Choroid plexus epithelial cell (primary cell): ENCODE results near the gene MYBPHL.

Experiments used
- DNase-seq: peaks from one replicate; pipeline ENCODE4 v3.0.0-alpha.2; 2010; ENCODE audit warnings: low read depth
- H3K4me3 ChIP-seq: 2 replicates; pipeline ENCODE4 v1.5.1; 2011; ENCODE audit warnings: low read depth, mild to moderate bottlenecking, control low read depth, low read length, moderate library complexity
- TF ChIP-seq, protein P1 (sequence below): conservative IDR thresholded peaks from 2 replicates; pipeline ENCODE4 v1.5.1; 2011; ENCODE audit warnings: low read depth, mild to moderate bottlenecking, control low read depth, inconsistent platforms, low read length, moderate library complexity

The MYBPHL gene

DNA sequence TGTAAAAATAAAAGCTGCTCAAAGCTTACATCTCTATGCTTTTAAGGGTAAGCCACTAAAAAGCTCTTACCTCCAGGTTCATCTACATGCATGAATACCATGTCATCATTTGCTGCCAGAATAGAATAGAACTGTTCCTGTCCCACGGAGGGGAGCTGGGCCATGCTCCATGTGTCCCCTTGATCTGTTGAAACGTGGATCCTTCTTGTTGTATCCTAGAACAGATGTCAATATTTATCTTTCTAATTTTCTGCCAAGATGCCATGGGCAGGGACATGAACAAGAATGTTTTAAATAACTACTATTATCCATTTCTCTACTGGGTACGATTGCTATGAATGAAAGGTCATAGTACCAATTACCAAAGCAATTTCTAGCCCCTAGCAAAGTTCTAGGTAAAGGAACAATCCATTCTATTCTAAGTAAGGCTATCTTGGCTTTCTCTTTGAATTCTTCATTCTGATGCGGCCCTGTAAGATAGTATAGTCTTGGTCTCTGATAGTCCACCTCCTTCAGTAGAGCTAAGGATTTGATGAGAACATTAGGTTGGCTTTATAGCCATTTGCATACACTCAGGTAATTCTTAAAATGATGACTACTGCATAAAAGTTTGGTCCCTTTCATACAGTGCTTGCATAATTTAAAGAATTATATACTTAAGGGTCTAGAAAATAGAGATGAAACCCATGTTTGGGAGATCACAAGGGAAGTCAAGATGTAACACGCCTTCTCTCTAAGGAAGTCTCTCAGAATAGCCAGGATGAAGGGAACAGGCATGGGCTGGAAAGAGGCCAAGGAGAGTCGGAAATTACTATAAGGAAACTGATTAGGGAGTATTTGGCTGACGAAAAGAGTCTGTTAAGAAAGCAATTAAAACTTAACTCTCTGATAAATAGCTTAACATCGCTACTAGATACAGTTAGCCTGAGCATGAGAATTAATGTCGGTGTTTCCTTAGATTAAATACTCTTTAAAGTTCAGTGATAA lies 35.4 kb upstream of the MYBPHL start:
- H3K4me3 ChIP-seq: no peak overlapping the region
- TF ChIP-seq, protein P1, sequence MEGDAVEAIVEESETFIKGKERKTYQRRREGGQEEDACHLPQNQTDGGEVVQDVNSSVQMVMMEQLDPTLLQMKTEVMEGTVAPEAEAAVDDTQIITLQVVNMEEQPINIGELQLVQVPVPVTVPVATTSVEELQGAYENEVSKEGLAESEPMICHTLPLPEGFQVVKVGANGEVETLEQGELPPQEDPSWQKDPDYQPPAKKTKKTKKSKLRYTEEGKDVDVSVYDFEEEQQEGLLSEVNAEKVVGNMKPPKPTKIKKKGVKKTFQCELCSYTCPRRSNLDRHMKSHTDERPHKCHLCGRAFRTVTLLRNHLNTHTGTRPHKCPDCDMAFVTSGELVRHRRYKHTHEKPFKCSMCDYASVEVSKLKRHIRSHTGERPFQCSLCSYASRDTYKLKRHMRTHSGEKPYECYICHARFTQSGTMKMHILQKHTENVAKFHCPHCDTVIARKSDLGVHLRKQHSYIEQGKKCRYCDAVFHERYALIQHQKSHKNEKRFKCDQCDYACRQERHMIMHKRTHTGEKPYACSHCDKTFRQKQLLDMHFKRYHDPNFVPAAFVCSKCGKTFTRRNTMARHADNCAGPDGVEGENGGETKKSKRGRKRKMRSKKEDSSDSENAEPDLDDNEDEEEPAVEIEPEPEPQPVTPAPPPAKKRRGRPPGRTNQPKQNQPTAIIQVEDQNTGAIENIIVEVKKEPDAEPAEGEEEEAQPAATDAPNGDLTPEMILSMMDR: no peak
- DNase-seq: no peak

DNA sequence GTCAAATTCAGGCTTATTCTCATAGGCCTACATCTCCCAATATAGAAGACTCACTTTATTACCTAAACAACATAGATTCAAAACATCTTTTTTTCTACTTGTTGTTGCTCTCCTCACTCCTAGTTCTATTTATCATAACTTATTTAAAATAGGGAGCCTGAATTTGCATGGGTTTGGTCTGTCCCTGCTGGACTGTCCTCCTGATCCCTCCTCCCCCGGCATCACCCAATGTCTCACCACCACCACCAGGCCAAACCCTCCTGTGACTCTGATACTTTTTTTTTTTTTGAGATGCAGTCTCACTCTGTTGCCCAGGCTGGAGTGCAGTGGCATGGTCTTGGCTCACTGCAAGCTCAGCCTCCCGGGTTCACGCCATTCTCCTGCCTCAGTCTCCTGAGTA lies 31.8 kb upstream of the MYBPHL start:
- TF ChIP-seq, protein P1: no peak
- no peak for DNase-seq
- no peak overlapping the region for H3K4me3 ChIP-seq

DNA sequence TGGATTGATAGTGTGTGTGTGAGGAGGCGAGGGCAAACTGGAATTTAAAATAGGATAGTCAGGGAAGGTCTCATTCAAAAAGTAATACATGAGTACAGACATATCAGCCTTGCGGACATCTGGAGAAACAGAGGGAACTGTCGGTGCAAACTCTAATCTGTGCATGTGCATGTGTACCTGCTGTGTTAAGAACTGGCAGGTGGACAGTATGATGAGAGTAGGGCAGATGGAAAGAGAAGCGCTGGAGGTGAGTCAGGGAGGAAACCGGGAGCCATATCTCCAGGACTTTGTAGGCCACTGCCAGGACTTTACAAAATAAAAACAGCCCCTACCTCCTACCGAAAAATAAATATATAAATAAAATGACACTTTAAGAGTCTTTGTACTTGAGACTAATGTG lies 31.3 kb upstream of the MYBPHL start:
- no peak for DNase-seq

DNA sequence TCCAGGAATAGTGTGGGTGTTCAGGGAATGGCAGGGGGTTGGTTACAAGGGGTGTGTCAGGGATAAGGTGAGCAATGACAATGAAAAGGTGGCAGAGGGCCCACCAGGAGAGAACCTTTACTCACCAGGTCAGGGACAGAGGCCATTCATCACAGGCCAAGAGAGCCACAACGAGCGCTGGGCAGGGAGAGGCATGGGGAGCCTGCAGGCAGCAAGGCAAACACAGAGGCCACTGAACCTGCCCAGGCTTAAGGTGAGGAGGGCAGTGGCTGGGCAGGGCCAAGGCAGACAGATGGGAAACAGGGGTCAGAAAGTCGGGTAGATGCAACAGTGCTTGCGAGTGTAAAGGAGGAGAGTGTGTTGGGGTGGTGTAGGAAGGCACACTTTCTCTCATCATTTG lies 28.3 kb upstream of the MYBPHL start:
- no peak for DNase-seq
- no peak overlapping the region for H3K4me3 ChIP-seq
- TF ChIP-seq, protein P1: no peak

More for the DNA sequence above, 31.3 kb upstream of the MYBPHL start:
- TF ChIP-seq, protein P1: no peak
- H3K4me3 ChIP-seq: no peak overlapping the region

DNA sequence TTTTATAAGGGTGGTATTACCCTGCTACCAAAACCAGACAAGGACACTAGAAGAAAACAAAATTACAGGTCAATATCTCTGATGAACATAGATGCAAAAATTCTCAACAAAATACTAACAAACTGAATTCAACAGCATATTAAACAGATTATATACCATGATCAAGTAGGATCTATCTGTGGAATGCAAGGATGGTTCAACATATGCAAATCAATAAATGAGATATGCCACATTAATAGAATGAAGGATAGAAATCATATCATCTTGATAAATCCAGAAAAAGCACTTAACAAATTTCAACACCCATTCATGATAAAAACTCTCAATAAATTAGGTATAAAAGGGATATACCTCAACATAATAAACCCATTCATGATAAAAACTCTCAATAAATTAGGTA lies 24.3 kb upstream of the MYBPHL start:
- H3K4me3 ChIP-seq: no peak overlapping the region
- no peak for DNase-seq
- TF ChIP-seq, protein P1: no peak

DNA sequence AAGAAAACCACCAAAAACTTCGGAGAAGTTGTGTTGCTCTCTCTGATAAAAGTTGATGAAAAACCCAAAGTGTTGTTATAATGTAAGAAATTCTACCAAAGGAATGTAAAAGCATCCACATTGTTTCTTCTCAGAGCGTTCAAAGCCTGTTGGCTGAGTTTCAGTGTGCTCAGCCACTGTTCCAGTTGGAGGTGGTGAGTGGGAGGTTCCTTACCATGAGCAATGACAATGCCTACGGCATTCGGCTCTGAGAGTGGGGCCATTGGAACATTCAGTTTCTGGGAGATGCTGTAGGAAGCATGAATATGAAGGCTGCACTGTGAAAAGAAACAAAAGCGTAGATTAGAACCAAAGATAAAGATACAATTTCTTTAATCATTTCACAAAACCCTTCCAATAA lies 20.5 kb upstream of the MYBPHL start:
- DNase-seq: no peak
- TF ChIP-seq, protein P1: no peak

DNA sequence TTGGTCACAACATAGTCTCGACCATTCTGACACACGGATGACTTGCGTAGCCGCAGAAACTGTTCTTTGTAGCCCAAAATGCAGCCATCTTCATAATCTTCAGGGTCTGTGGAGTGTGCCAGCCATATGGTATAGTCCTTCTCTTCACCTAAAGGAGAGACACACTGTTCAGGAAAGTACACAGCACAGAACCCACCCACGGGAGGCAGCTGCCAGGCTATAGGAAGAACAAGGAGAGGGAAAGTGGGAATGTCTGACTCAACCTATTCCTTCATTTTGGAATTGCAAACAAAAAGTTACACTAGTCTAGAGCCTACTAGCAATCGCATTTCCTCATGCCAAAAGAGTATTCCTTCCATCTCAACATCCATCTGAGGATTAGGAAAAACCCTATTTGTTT lies 16.2 kb upstream of the MYBPHL start:
- DNase-seq: no peak
- TF ChIP-seq, protein P1: no peak
- no peak overlapping the region for H3K4me3 ChIP-seq

More for the DNA sequence above, 20.5 kb upstream of the MYBPHL start:
- H3K4me3 ChIP-seq: no peak overlapping the region
